Brain microvascular endothelial cell (primary cell): ENCODE results near the gene NEK11.
A peak's percentile ranks its signal among the peaks of the same experiment; 100 is the strongest.

Source experiments
- DNase-seq: peaks from one replicate; pipeline ENCODE4 v3.0.0-alpha.2; 2020
- H3K27ac ChIP-seq: fragments of 250-450 bp; sonication (Bioruptor Pico); 2 replicates; pipeline ENCODE4 v1.5.1; 2020; ENCODE audit warnings: mild to moderate bottlenecking, moderate library complexity
- H3K27me3 ChIP-seq: fragments of 250-450 bp; sonication (Bioruptor Pico); replicated peaks from 2 replicates; pipeline ENCODE4 v1.5.1; 2020; ENCODE audit warnings: mild to moderate bottlenecking
- H3K36me3 ChIP-seq: fragments of 250-450 bp; sonication (Bioruptor Pico); replicated peaks from 2 replicates; pipeline ENCODE4 v1.5.1; 2020; ENCODE audit warnings: mild to moderate bottlenecking
- H3K4me3 ChIP-seq: 2 replicates; pipeline ENCODE4 v1.5.1; 2011; ENCODE audit warnings: low read depth, mild to moderate bottlenecking, control low read depth, low read length, moderate library complexity
- in situ Hi-C: cut with HindIII; loops from 2 replicates; pipeline ENCODE4 v1.10.0; 2017; ENCODE audit warnings: low sequenced_read_pairs, low pct_ligation_motif_present
- TF ChIP-seq, protein P1 (sequence below): IDR thresholded peaks from 2 replicates; pipeline ENCODE4 v1.5.1; 2011; ENCODE audit warnings: low read depth, mild to moderate bottlenecking, moderate library complexity, low read length, control low read depth, inconsistent platforms; ENCODE audit errors: missing control alignments

The NEK11 gene

DNA sequence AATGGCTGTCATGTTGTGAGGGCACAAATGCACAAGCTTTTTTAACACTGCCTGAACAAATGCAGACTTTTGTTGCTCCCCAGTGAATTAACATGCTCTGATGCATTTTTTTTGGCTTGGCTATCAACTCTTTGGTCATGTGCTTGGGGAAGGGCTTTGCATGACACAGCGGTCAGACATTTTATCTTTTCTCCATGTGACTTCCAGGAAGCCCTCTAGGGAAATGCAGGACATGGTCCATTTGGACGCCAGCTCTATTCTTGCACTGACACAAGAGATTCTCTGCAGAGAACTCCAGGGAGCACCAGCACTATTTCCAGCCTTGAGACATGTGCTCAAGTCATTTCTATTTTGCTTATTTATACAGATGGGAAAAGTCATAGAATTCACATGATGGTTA, 46.2 kb downstream of the NEK11 start:
- TF ChIP-seq, protein P1, sequence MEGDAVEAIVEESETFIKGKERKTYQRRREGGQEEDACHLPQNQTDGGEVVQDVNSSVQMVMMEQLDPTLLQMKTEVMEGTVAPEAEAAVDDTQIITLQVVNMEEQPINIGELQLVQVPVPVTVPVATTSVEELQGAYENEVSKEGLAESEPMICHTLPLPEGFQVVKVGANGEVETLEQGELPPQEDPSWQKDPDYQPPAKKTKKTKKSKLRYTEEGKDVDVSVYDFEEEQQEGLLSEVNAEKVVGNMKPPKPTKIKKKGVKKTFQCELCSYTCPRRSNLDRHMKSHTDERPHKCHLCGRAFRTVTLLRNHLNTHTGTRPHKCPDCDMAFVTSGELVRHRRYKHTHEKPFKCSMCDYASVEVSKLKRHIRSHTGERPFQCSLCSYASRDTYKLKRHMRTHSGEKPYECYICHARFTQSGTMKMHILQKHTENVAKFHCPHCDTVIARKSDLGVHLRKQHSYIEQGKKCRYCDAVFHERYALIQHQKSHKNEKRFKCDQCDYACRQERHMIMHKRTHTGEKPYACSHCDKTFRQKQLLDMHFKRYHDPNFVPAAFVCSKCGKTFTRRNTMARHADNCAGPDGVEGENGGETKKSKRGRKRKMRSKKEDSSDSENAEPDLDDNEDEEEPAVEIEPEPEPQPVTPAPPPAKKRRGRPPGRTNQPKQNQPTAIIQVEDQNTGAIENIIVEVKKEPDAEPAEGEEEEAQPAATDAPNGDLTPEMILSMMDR, result no peak
- Histone ChIP-seq H3K4me3 (no peak overlapping the region), H3K27me3 (no peaks in the 10 kb centered on the region), H3K36me3 (no peaks in the 10 kb centered on the region), H3K27ac (peak overlapping the region; percentile 66)
- in situ Hi-C loops, result no loop called here
- DNase-seq, result peak; percentile 67

DNA sequence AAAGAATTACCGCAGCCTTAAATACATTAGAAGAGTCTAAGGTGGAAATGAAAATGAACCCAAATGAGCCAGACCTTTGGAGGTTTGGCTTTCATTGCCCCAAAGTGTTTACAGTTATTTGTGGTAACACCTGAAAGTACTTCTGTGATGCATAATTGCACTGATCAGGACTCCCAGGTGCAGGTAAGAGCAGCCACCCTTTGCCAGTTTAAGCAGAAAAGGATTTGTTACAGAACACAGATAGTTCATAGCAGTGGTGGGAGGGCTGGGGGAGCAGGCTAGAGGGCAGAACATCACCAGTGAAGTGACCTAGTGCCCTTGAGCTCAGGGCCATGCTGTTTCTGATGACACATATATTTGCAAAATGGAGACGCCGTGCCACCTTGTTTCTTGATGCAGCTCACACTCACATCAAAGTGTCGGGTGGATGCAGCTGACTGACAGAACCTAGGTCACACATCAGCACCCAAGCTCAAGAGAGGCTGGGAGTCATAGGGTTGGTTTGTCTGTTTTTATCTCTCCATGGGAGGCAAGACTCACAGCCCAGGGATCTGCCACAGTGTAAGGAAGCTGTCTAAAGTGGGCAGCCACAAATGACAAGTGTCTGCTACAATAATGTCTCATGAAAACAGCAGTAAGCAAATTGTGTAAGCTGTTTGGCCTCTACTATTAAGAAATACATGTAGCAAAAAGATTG, 49.1 kb downstream of the NEK11 start:
- H3K27me3 ChIP-seq, result no peaks in the 10 kb centered on the region
- DNase-seq, result no peak
- no peak overlapping the region for H3K4me3 ChIP-seq
- in situ Hi-C loops, result no loop called here
- no peaks in the 10 kb centered on the region for H3K36me3 ChIP-seq
- TF ChIP-seq, protein P1, result no peak
- H3K27ac ChIP-seq, result no peak overlapping the region

DNA sequence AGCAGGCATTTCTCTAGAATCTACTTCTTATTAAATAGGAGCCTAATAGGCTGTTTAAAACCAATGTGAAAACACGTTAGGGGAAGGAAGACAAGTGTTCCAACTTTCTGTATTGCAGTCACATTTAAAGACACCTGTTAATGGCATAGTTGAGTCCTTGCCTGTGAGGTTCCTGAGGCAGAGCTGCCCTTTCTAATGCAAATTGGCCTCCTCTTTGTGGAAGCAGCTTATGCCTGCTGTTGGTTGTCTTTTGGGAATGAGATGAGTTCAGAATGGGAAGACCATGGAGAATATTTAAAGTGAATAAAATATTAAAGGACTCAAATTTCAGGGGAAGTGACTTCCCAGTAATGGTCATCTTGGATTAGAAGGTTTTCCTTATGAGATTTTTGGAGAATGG, 51.2 kb downstream of the NEK11 start:
- Histone ChIP-seq H3K27me3 (no peaks in the 10 kb centered on the region), H3K36me3 (no peaks in the 10 kb centered on the region), H3K4me3 (no peak overlapping the region), H3K27ac (no peak overlapping the region)
- TF ChIP-seq, protein P1, result no peak
- in situ Hi-C loops, result no loop called here
- no peak for DNase-seq

DNA sequence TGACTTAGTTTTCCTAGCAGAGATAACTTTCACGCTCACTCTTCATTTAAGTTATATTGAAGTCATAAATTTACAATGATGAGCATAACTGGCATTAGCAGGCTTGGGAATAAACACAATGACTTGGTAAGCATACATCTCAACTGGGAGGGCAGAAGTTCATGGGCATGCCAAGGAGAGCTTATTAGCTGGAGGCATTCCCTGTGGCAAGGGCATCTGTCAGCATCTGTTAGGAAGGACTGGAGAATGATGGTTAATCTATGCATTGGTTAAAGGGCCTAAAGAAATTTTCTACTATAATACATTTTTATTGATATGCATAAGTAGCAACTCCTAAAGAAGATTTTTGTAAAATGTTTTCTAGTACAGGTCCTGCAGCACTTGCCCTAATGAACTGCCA, 52.4 kb downstream of the NEK11 start:
- no peak overlapping the region for H3K4me3 ChIP-seq
- no peak for DNase-seq
- no peak overlapping the region for H3K27ac ChIP-seq
- H3K27me3 ChIP-seq, result no peaks in the 10 kb centered on the region
- in situ Hi-C loops, result no loop called here
- no peaks in the 10 kb centered on the region for H3K36me3 ChIP-seq
- TF ChIP-seq, protein P1, result no peak

DNA sequence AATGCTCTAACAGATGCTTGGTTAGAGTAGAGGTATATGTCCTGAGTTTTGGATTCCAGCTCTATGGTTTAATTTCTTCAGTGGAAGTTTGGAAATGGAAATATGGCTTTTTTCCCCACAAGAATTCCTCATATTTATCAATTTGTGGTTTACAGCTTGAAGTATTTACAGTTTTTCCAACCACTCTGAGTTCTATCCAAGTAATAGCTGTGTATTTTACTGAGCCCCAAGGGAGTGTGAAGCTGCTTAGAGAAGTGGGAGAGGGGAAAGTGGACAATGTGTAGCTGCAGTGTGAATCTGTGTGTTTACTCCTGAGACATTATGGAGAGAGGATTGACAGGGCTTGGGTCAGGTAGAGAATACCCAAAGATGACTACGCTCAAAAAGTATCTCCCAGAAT, 54.5 kb downstream of the NEK11 start:
- TF ChIP-seq, protein P1, result no peak
- H3K4me3 ChIP-seq, result no peak overlapping the region
- no peak overlapping the region for H3K27ac ChIP-seq
- in situ Hi-C loops, result no loop called here
- DNase-seq, result no peak
- no peaks in the 10 kb centered on the region for H3K36me3 ChIP-seq
- H3K27me3 ChIP-seq, result no peaks in the 10 kb centered on the region

DNA sequence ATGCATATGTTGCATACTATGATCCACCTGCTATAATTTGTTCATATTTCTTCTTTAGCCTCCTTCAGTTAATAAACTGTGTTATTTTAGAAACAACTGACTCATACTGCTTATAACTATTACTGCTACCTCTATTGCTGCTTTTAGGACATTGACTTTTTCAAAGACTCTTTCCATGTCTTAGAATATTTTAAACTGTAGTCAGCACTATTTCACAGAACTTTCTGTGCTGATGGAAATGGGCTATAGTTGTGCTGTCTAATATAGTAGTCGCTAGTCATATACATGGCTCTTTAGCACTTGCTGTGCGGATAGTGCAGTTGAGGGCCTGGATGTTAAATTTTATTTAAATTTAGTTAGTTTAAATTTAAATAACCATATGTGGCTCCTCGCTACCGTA, 55.6 kb downstream of the NEK11 start:
- TF ChIP-seq, protein P1, result no peak
- H3K4me3 ChIP-seq, result no peak overlapping the region
- in situ Hi-C loops, result no loop called here

More for the DNA sequence above, 55.6 kb downstream of the NEK11 start:
- no peaks in the 10 kb centered on the region for H3K27me3 ChIP-seq
- no peaks in the 10 kb centered on the region for H3K36me3 ChIP-seq
- DNase-seq, result no peak
- H3K27ac ChIP-seq, result no peak overlapping the region
